ENCODE measurements around the gene P2RY8. TPM values are rescaled to one million over a fixed set of nuclear protein-coding genes. Genes with fewer than 3 reads are reported as not detected.
"Not testable (repeated sequence)": the region's sequence is repeated elsewhere in the genome, so short reads cannot be mapped to it uniquely, and the experiment has no call there.

The P2RY8 gene
- total RNA-seq, 3 donors from 2014 or later: 1.3 to 3.2 (median 1.5) TPM

GRCh38 chrX:1561164-1561563 is 24.2 kb upstream of the P2RY8 start:
- no peaks in the 10 kb centered on the region for H3K9me3 ChIP-seq
- no peaks in the 10 kb centered on the region for H3K27me3 ChIP-seq
- H3K4me3 ChIP-seq: no peak overlapping the region
- no peak for DNase-seq (ENCODE audit: low spot score in 2 of 2)
- H3K4me1 ChIP-seq: no peaks in the 10 kb centered on the region
- TF ChIP-seq, protein P1, sequence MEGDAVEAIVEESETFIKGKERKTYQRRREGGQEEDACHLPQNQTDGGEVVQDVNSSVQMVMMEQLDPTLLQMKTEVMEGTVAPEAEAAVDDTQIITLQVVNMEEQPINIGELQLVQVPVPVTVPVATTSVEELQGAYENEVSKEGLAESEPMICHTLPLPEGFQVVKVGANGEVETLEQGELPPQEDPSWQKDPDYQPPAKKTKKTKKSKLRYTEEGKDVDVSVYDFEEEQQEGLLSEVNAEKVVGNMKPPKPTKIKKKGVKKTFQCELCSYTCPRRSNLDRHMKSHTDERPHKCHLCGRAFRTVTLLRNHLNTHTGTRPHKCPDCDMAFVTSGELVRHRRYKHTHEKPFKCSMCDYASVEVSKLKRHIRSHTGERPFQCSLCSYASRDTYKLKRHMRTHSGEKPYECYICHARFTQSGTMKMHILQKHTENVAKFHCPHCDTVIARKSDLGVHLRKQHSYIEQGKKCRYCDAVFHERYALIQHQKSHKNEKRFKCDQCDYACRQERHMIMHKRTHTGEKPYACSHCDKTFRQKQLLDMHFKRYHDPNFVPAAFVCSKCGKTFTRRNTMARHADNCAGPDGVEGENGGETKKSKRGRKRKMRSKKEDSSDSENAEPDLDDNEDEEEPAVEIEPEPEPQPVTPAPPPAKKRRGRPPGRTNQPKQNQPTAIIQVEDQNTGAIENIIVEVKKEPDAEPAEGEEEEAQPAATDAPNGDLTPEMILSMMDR (IDR thresholded peaks at IDR 0.05): no peak
- TF ChIP-seq POLR2A (IDR thresholded peaks at IDR 0.05) (no peak), POLR2AphosphoS5 (IDR thresholded peaks at IDR 0.05) (no peak)
- no peaks in the 10 kb centered on the region for H3K36me3 ChIP-seq
- intact Hi-C loops (cut with DNase I; ENCODE audit: low total_unique reads): no loop called here
- H3K27ac ChIP-seq: no peak overlapping the region

GRCh38 chrX:1558761-1559468 is 21.9 kb upstream of the P2RY8 start:
- Histone ChIP-seq H3K4me1 (no peaks in the 10 kb centered on the region), H3K4me3 (no peak overlapping the region), H3K27ac (no peak overlapping the region), H3K36me3 (no peaks in the 10 kb centered on the region), H3K27me3 (no peaks in the 10 kb centered on the region), H3K9me3 (no peaks in the 10 kb centered on the region)
- intact Hi-C loops (cut with DNase I; ENCODE audit: low total_unique reads): no loop called here
- TF ChIP-seq POLR2AphosphoS5 (IDR thresholded peaks at IDR 0.05) (no peak), POLR2A (IDR thresholded peaks at IDR 0.05) (no peak)
- TF ChIP-seq, protein P1 (IDR thresholded peaks at IDR 0.05): no peak
- DNase-seq (ENCODE audit: low spot score in 2 of 2): no peak

GRCh38 chrX:1557442-1557841 is 20.5 kb upstream of the P2RY8 start:
- intact Hi-C loops (cut with DNase I; ENCODE audit: low total_unique reads); DNase-seq (ENCODE audit: low spot score in 2 of 2); H3K27ac ChIP-seq; H3K4me3 ChIP-seq; H3K4me1 ChIP-seq; H3K27me3 ChIP-seq; H3K9me3 ChIP-seq; H3K36me3 ChIP-seq: not testable (repeated sequence)

DNA sequence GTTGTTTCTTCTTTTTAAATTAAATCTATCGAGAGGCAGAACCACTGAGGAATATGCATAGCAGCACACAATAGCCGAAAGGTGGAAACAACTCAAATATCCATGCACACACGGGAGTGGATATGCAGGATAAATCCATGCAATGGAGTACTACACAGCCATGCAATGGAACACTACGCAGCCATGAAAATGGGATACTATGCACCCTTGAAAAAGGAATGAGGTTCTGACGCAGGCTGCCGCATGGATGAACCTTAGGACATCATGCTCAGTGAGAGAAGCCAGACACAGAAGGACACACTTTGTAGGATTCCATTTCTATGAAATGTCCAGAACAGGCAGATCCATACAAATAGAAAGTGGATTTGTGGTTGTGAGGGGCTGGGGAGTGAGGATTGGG is 18.4 kb upstream of the P2RY8 start:
- no peak overlapping the region for H3K4me3 ChIP-seq
- no peaks in the 10 kb centered on the region for H3K27me3 ChIP-seq
- TF ChIP-seq POLR2A (IDR thresholded peaks at IDR 0.05) (no peak), POLR2AphosphoS5 (IDR thresholded peaks at IDR 0.05) (no peak)
- TF ChIP-seq, protein P1 (IDR thresholded peaks at IDR 0.05): no peak
- intact Hi-C loops (cut with DNase I; ENCODE audit: low total_unique reads): no loop called here
- H3K9me3 ChIP-seq: peaks cover 4 to 14% of the 10 kb centered on the region in 2 donors
- H3K36me3 ChIP-seq: no peaks in the 10 kb centered on the region
- H3K27ac ChIP-seq: no peak overlapping the region
- no peaks in the 10 kb centered on the region for H3K4me1 ChIP-seq
- no peak for DNase-seq (ENCODE audit: low spot score in 2 of 2)

DNA sequence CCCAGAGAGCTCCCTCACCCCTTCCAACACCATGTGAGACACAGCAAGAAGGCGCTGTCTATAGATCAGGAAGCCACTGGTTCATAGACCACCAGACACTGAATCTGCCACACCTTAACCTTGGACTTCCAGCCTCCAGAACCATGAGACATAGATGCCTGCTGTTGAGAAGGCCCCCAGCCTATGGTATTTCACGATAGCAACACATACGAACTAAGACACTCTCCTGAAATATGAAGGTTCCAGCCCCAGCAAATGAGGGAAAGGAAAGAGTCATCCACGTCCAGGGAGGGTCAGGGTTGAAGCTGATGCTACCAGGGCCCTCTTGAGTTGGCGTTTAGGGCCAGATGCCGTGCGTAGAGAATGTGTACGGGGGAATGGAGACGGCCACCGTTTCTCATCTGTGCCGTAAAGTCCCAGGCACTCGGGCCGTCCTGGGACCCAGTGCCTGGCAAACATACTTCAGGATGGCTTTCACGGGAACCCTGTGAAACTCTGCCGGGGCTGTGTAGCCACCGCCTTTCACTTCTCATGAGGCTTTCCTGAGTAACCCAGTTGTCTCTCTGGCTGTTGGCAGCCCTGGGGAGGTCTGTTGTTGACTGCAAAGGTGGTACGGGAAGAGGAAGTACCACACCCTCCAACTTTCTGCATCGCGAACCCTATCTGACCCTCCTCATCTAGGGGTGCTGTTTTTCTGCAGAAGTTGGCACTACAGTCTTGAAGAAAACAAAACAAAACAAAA is 17.7 kb upstream of the P2RY8 start:
- intact Hi-C loops (cut with DNase I; ENCODE audit: low total_unique reads): no loop called here
- no peak for DNase-seq (ENCODE audit: low spot score in 2 of 2)
- Histone ChIP-seq H3K36me3 (no peaks in the 10 kb centered on the region), H3K27me3 (no peaks in the 10 kb centered on the region), H3K4me3 (no peak overlapping the region), H3K4me1 (no peaks in the 10 kb centered on the region), H3K27ac (peak overlapping the region in 1 of 2 donors; percentile 19), H3K9me3 (peaks cover 4 to 14% of the 10 kb centered on the region in 2 donors)
- TF ChIP-seq, protein P1 (IDR thresholded peaks at IDR 0.05): no peak
- TF ChIP-seq POLR2AphosphoS5 (IDR thresholded peaks at IDR 0.05): no peak
- no peak for TF ChIP-seq POLR2A (IDR thresholded peaks at IDR 0.05)
